ENCODE results near the gene ZCCHC10.

DNA sequence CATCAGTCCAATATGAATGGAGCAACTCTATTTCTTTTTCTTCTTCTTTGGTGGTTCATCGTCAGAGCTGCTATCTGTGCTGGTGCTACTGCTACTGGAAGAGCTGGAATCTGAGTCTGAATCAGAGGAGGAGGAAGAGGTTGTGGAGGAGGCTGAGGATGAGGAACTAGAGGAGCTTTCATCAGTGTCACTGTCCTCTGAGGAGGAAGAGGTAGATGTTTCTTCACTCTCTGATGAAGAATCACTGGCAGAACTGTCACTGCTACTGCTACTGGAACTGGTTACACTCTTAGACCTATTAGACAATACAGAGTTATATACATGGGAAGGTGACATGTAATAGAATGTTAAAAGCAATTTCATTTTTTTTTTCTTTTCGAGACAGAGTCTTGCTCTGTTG lies 27.8 kb downstream of the ZCCHC10 start:
- TF ChIP-seq MAFK (IDR thresholded peaks at IDR 0.05; ENCODE audit: low read depth, low read length) (no peak), POLR2A (IDR thresholded peaks at IDR 0.05; ENCODE audit: low read depth, low read length) (no peak)
- TF ChIP-seq, protein P1, sequence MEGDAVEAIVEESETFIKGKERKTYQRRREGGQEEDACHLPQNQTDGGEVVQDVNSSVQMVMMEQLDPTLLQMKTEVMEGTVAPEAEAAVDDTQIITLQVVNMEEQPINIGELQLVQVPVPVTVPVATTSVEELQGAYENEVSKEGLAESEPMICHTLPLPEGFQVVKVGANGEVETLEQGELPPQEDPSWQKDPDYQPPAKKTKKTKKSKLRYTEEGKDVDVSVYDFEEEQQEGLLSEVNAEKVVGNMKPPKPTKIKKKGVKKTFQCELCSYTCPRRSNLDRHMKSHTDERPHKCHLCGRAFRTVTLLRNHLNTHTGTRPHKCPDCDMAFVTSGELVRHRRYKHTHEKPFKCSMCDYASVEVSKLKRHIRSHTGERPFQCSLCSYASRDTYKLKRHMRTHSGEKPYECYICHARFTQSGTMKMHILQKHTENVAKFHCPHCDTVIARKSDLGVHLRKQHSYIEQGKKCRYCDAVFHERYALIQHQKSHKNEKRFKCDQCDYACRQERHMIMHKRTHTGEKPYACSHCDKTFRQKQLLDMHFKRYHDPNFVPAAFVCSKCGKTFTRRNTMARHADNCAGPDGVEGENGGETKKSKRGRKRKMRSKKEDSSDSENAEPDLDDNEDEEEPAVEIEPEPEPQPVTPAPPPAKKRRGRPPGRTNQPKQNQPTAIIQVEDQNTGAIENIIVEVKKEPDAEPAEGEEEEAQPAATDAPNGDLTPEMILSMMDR (conservative IDR thresholded peaks at IDR 0.05; ENCODE audit: low read depth, low read length) = no peak
